Mononuclear cell (primary cell): Measurements from ENCODE around the gene BARHL2. TPM values are rescaled to one million over a fixed set of nuclear protein-coding genes. Genes with fewer than 3 reads are reported as not detected.

Experiments used
- H3K27me3 ChIP-seq: 2 replicates; pipeline ENCODE4 v1.6.0; 2011; ENCODE audit warnings: low read length, control low read depth; ENCODE audit not compliant: insufficient read depth
- H3K4me1 ChIP-seq: 2 replicates; pipeline ENCODE4 v1.5.1; 2011; ENCODE audit warnings: mild to moderate bottlenecking, low read length, control low read depth; ENCODE audit not compliant: insufficient read depth
- H3K4me3 ChIP-seq: 2 replicates; pipeline ENCODE4 v1.5.1; 2011; ENCODE audit warnings: mild to moderate bottlenecking, low read length, moderate library complexity
- H3K9me3 ChIP-seq: 2 replicates; pipeline ENCODE4 v1.5.1; 2011; ENCODE audit warnings: low read depth, mild to moderate bottlenecking, control low read depth, low read length
- total RNA-seq: library from RNA; depleted of rRNA; stranded (reverse); fragments of >200 nt; gene quantifications from one replicate; pipeline ENCODE4 v1.2.3, GENCODE V29; 2012

The BARHL2 gene
- total RNA-seq, 1 donor: not detected

DNA sequence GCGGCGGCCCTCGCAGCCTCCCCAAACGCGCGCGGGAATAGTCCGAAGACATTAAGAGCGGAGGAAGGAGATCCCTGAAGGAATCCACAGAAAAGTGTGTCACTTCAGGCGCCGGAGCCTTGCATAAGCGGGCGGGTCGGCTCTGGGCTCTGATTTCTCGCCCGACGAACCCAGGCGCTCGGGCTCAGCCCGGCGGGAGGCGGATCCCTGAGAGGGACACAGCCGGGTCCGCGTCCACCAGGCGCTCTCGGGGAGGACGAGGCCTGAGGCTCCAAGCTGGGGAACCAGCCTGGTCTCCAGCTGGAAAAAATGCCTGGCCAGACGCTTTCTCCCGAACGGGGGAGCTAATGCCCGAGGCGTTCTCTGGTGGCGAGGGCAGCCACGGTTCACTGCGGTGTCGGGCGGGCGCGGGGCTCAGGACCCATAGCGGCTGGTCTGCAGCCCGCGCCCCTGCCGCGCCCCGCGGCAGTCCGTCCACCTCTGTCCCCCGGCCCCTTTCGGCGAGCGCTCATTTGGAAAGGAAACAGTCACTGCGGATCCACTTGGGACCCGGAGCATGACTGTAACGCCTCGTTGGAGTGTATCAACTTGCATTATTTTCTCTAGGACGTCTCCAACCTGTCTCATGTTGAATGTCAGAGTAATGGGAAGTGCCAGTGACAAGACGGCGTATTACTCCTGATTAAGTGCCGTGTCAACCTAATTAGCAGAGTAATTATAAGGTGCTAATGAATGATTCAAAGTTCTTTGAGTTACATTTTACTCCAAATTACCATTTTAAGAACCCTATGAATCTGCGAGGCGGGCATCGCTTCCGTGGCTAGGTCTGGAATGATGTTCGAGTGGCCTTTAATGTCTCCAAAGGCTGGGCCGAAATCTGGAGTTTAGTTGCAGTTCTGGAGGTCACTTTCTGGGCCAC is 1.6 kb upstream of the BARHL2 start:
- H3K27me3 ChIP-seq: peaks cover 94% of the 10 kb centered on the region
- H3K4me1 ChIP-seq: peaks cover 19% of the 10 kb centered on the region
- H3K4me3 ChIP-seq: no peak overlapping the region
- no peaks in the 10 kb centered on the region for H3K9me3 ChIP-seq

- peaks cover 13% of the 10 kb centered on the region for H3K4me1 ChIP-seq
- peaks cover 94% of the 10 kb centered on the region for H3K27me3 ChIP-seq
- no peak overlapping the region for H3K4me3 ChIP-seq
- H3K9me3 ChIP-seq: no peaks in the 10 kb centered on the region
These were observed 736 bp upstream of the BARHL2 start for GRCh38 chr1:90717665-90718410.

- Histone ChIP-seq H3K27me3 (peaks cover 94% of the 10 kb centered on the region), H3K4me3 (no peak overlapping the region), H3K9me3 (no peaks in the 10 kb centered on the region), H3K4me1 (peaks cover 13% of the 10 kb centered on the region)
These were observed 208 bp upstream of the BARHL2 start for GRCh38 chr1:90717356-90717664.

DNA sequence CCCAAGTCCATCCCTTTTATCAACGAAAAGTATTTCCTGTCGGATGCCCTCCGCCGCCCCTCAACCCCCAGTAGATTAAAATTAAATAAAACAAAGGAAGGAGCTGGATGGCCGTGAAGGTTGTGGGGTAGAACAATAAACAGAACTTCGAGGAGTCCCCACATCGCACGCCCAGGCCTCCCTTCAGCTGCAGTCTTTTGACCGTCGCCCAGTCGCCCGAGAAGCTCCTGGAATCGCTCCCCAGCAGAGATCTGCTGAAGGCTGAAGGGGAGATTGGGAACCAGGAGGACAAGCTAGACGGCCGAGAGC is 905 bp downstream of the BARHL2 start:
- Histone ChIP-seq H3K4me1 (peaks cover 13% of the 10 kb centered on the region), H3K4me3 (no peak overlapping the region), H3K27me3 (peaks cover 94% of the 10 kb centered on the region), H3K9me3 (no peaks in the 10 kb centered on the region)

DNA sequence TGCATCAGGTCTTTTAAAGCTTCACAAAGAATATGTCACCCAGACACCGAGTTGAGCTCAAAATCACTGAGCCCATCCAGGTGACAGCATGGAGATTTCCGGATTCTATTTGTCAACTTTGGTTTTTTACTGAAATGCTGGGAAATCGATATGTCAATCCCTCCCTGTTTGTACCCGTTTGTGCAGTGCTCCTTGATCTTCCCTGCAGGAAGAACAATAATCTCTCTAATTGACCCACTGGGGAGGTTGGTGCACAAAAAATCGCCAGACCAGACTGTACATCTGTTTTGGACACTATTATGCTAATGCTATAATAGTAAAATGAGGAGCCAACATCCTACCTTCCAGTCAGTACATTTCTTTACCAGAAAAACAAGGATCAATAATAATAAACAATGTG is 1.8 kb downstream of the BARHL2 start:
- Histone ChIP-seq H3K9me3 (no peaks in the 10 kb centered on the region), H3K27me3 (peaks cover 94% of the 10 kb centered on the region), H3K4me1 (peaks cover 13% of the 10 kb centered on the region), H3K4me3 (no peak overlapping the region)

DNA sequence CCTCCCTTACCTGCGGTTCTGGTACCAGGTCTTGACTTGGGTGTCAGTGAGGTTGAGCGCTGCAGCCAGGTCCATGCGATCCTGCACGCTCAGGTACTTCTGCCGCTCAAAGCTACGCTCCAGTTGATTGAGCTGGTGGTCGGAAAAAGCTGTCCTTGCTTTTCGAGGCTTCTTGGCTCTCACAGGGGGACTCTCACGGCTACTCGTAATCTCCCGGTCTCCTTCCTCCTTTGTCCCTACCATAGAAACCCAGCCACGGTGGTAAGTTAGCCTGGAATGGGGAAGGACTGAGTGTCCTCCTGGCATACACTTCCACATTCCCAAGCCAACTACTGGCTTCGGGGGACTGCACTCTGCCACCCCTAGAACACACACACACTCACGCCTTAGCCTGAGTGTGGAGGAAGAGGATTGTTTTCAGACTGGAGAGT is 2.6 kb downstream of the BARHL2 start:
- H3K9me3 ChIP-seq: no peaks in the 10 kb centered on the region

DNA sequence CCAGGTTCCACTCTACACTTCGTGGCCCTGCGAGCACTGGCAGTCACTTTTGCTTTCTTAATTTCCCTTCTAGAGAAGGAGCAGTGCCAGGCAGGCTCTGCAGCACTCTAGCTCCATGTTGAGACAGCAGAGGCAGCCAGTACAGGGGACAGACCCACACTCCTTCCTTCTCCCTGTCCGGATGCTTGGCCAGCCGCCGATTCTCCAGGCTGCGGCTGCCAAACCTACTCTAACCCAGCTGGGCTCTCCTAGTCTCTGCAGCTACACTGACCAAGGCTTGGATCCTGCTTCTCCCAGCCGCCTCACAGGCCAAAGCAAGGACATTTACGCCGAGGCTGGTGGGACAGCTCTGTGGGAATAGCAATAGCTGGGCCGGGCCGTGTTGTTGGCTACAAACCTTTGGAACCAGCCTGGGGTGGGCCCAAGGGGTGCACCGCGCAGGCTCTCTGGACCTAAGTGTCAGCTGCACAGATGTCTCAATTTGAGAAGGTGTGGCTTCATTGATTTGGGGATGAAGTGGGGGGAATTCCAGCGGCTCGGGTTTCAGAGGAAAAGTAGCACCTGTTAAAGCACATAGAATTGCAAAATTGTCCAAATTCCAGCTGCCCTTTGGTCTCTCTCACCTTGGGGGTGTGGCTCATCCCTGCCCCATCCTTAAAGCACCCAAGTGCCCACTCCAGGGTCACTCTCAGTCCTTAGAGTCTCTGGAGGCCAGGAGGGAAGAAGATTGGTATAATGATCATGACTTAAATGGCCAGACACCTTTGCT is 3.2 kb downstream of the BARHL2 start:
- H3K4me1 ChIP-seq: peaks cover 13% of the 10 kb centered on the region
- H3K9me3 ChIP-seq: no peaks in the 10 kb centered on the region
- no peak overlapping the region for H3K4me3 ChIP-seq
- H3K27me3 ChIP-seq: peaks cover 92% of the 10 kb centered on the region

More for the DNA sequence above, 2.6 kb downstream of the BARHL2 start:
- Histone ChIP-seq H3K4me3 (no peak overlapping the region), H3K4me1 (peaks cover 13% of the 10 kb centered on the region), H3K27me3 (peaks cover 94% of the 10 kb centered on the region)

- H3K4me3 ChIP-seq: no peak overlapping the region
- H3K9me3 ChIP-seq: no peaks in the 10 kb centered on the region
- H3K27me3 ChIP-seq: peaks cover 92% of the 10 kb centered on the region
- peaks cover 8% of the 10 kb centered on the region for H3K4me1 ChIP-seq
These were observed 4.0 kb downstream of the BARHL2 start for GRCh38 chr1:90712915-90713730.

GRCh38 chr1:90712153-90712856 is 4.8 kb downstream of the BARHL2 start:
- H3K27me3 ChIP-seq: peaks cover 98% of the 10 kb centered on the region
- H3K9me3 ChIP-seq: no peaks in the 10 kb centered on the region
- no peak overlapping the region for H3K4me3 ChIP-seq
- peaks cover 6% of the 10 kb centered on the region for H3K4me1 ChIP-seq

- Histone ChIP-seq H3K27me3 (peaks cover 99% of the 10 kb centered on the region), H3K4me1 (peaks cover 7% of the 10 kb centered on the region), H3K4me3 (no peak overlapping the region), H3K9me3 (no peaks in the 10 kb centered on the region)
These were observed 5.4 kb downstream of the BARHL2 start for GRCh38 chr1:90711696-90712095.

DNA sequence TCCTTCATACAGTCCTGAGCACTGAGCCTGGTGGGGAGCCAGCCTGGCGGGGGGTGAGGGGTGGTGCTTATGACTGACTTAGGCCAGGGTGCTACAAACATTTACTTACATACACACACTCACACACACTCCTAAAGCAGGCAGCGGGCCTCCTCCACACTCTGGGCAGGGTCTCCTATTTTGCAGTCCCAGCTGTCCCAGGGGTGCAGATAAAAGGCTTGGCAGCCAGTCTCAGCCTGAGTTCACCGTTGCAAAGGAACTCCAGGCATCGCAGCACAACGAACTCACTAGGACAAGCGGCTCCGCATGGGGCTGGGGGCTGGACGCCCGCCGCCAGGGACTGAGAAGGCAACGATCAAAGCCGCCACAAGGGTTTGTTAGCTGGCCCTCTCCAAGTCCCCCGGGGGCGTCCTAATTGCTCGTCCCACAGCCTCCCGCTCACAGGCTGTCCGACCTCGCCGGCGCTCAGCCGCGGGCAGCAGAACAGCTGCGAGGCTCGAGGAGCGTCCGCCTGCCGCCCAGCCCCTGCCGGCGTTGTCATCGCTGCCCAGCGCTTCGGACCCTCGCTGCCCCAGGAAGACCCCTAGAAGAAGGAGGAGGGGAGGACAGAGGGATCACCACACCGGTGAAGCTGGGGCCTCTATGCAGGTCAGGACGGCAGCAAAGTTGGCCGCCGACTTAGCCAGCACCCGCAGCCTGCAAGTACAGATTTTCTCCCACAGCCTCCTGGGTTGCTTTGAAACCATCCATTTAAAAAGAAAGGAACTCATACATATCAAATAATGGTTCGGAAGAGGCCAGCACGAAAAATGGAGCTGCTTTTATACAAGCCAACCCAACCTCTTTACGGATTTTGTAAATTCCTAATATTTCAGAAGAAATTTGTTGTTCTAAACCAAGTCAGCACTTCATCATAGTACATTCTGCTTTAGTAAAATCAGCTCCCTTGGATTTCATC is 6.2 kb downstream of the BARHL2 start:
- Histone ChIP-seq H3K9me3 (no peaks in the 10 kb centered on the region), H3K27me3 (peaks cover 99% of the 10 kb centered on the region), H3K4me1 (peaks cover 13% of the 10 kb centered on the region), H3K4me3 (no peak overlapping the region)

DNA sequence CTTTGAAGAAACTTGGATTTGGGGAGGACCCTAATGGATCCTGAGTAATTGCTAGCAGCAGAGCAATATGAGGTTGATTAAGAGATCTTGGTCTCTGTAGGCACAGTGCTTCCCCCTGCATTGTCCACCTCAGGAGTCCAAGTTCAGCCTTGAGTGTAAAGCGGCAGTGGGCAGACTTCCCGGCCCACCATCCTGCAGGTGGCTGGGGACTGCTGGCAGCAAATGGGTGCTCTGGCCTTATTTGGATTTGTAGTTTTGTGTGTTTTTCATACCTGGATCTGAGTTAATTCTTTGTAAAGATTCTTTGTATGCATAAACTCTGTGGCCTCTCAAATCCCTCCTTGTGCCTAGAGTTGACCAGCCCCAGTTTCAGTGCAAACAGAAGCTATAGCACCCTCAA is 7.6 kb downstream of the BARHL2 start:
- Histone ChIP-seq H3K4me1 (peaks cover 13% of the 10 kb centered on the region), H3K27me3 (peaks cover 99% of the 10 kb centered on the region), H3K4me3 (no peak overlapping the region), H3K9me3 (no peaks in the 10 kb centered on the region)

- H3K27me3 ChIP-seq: peaks cover 99% of the 10 kb centered on the region
- peaks cover 13% of the 10 kb centered on the region for H3K4me1 ChIP-seq
- no peaks in the 10 kb centered on the region for H3K9me3 ChIP-seq
- H3K4me3 ChIP-seq: no peak overlapping the region
These were observed 8.3 kb downstream of the BARHL2 start for GRCh38 chr1:90708826-90709225.
